DOHH2 (cell line): ENCODE measurements around the gene IRF4.

ENCODE experiments used
- CTCF ChIP-seq: fragments of 200-600 bp; sonication (generic); IDR thresholded peaks from one replicate; pipeline ENCODE4 v1.5.1; 2014; ENCODE audit warnings: antibody characterized with exemption, mild to moderate bottlenecking, low read depth, low read length; ENCODE audit not compliant: poor library complexity, severe bottlenecking
- EZH2phosphoT487 ChIP-seq: fragments of 200-600 bp; sonication (generic); IDR thresholded peaks from 2 replicates; pipeline ENCODE4 v1.6.1; 2017; ENCODE audit warnings: borderline replicate concordance, mild to moderate bottlenecking, antibody characterized with exemption, low read length, moderate library complexity, mixed read lengths

- TF ChIP-seq CTCF (no peak), EZH2phosphoT487 (no peak)
These were observed 16.6 kb downstream of the IRF4 start for GRCh38 chr6:408148-408547.
